ENCODE data around the gene RPRM.

- TF ChIP-seq, protein P1, sequence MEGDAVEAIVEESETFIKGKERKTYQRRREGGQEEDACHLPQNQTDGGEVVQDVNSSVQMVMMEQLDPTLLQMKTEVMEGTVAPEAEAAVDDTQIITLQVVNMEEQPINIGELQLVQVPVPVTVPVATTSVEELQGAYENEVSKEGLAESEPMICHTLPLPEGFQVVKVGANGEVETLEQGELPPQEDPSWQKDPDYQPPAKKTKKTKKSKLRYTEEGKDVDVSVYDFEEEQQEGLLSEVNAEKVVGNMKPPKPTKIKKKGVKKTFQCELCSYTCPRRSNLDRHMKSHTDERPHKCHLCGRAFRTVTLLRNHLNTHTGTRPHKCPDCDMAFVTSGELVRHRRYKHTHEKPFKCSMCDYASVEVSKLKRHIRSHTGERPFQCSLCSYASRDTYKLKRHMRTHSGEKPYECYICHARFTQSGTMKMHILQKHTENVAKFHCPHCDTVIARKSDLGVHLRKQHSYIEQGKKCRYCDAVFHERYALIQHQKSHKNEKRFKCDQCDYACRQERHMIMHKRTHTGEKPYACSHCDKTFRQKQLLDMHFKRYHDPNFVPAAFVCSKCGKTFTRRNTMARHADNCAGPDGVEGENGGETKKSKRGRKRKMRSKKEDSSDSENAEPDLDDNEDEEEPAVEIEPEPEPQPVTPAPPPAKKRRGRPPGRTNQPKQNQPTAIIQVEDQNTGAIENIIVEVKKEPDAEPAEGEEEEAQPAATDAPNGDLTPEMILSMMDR (IDR thresholded peaks at IDR 0.05), result no peak
- no peak for TF ChIP-seq ZFX (IDR thresholded peaks at IDR 0.05; ENCODE audit: borderline replicate concordance)
Observed at GRCh38 chr2:153510996-153511395, 32.4 kb upstream of the RPRM start.

Measured in 22Rv1 (cell line).